SH-SY5Y (cell line): Measurements from ENCODE around the gene ADGRG1.

ENCODE experiments used
- GATA2 ChIP-seq: IDR thresholded peaks from 2 replicates; pipeline ENCODE4 v1.6.1; 2011; ENCODE audit warnings: mild to moderate bottlenecking, low read depth, low read length
- GATA3 ChIP-seq: IDR thresholded peaks from 2 replicates; pipeline ENCODE4 v1.6.1; 2011; ENCODE audit warnings: low read depth, mild to moderate bottlenecking, low read length, moderate library complexity

GRCh38 chr16:57713596-57713995 is 85.2 kb downstream of the ADGRG1 start:
- no peak for TF ChIP-seq GATA2
- TF ChIP-seq GATA3, result no peak
